ENCODE results near the gene HEYL.

The HEYL gene

DNA sequence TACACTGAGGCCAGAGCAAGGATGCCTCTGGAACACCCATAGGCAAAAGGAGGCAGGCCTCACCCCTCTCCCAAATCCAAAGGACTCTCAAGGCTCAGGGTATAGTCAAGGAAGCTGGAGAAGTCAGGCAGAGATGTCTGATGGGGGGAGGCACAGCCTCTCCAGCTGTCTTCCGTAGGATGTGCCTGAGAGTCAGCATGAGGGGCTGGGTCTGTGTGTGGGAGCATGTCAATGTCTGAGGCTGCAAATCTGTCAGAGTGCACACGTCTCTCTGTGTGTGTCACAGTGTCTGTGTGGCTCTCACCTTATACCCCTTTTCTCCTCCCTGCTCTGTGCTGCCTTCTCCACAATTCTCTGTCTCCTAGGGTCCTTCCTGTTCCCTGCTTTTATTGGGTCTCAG is 47.8 kb upstream of the HEYL start:
- H4K20me1 ChIP-seq (ENCODE audit: control insufficient read depth, insufficient read depth, low read depth, low read length) = no peaks in the 10 kb centered on the region
- TF ChIP-seq, protein P1, sequence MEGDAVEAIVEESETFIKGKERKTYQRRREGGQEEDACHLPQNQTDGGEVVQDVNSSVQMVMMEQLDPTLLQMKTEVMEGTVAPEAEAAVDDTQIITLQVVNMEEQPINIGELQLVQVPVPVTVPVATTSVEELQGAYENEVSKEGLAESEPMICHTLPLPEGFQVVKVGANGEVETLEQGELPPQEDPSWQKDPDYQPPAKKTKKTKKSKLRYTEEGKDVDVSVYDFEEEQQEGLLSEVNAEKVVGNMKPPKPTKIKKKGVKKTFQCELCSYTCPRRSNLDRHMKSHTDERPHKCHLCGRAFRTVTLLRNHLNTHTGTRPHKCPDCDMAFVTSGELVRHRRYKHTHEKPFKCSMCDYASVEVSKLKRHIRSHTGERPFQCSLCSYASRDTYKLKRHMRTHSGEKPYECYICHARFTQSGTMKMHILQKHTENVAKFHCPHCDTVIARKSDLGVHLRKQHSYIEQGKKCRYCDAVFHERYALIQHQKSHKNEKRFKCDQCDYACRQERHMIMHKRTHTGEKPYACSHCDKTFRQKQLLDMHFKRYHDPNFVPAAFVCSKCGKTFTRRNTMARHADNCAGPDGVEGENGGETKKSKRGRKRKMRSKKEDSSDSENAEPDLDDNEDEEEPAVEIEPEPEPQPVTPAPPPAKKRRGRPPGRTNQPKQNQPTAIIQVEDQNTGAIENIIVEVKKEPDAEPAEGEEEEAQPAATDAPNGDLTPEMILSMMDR (IDR thresholded peaks at IDR 0.05; ENCODE audit: low read depth, low read length, poor library complexity, severe bottlenecking) = no peak
- no peak for TF ChIP-seq EZH2phosphoT487 (IDR thresholded peaks at IDR 0.05; ENCODE audit: borderline replicate concordance, low read length)
- H3K79me2 ChIP-seq (ENCODE audit: control insufficient read depth, low read length) = no peaks in the 10 kb centered on the region
- no peak overlapping the region for H3K27ac ChIP-seq (ENCODE audit: low read depth, low read length)
- no peaks in the 10 kb centered on the region for H3K9me3 ChIP-seq (ENCODE audit: control insufficient read depth, insufficient read depth, low read length)
- H3K4me1 ChIP-seq (ENCODE audit: control insufficient read depth, low read length) = no peaks in the 10 kb centered on the region
- no peak overlapping the region for H3K4me2 ChIP-seq (ENCODE audit: low read length)
- no peaks in the 10 kb centered on the region for H3K9me2 ChIP-seq (replicated peaks; ENCODE audit: control insufficient read depth, low read length)
- no peaks in the 10 kb centered on the region for H3F3A ChIP-seq (ENCODE audit: control insufficient read depth, insufficient read depth)
- no peaks in the 10 kb centered on the region for H3K36me3 ChIP-seq (ENCODE audit: control insufficient read depth, low read length)
- no peak overlapping the region for H3K4me3 ChIP-seq (ENCODE audit: low read length)
- peaks cover 31% of the 10 kb centered on the region for H3K27me3 ChIP-seq (ENCODE audit: control insufficient read depth, low read length)

DNA sequence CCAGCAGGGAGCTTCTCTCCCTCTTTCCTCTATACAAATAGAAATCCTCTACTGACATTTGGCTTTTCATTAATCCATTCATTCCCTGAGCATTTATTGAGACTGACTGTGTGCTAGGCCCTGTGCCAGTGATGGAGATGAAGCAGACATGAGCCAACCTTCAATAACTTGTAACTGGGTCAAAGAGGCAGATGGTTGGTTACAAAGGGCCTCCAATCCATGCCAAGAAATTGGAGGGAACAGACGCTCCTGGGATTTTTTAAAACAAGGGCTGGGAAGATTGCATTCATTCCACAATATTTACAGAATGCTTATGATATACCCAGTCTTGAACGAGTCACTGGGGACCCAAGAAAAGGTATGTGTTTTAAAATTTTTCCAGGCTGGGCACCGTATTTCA is 45.6 kb upstream of the HEYL start:
- Histone ChIP-seq H3K36me3 (ENCODE audit: control insufficient read depth, low read length) (no peaks in the 10 kb centered on the region), H4K20me1 (ENCODE audit: control insufficient read depth, insufficient read depth, low read depth, low read length) (no peaks in the 10 kb centered on the region), H3K79me2 (ENCODE audit: control insufficient read depth, low read length) (no peaks in the 10 kb centered on the region), H3F3A (ENCODE audit: control insufficient read depth, insufficient read depth) (no peaks in the 10 kb centered on the region), H3K4me1 (ENCODE audit: control insufficient read depth, low read length) (peaks cover 4% of the 10 kb centered on the region; the same call in 1 of the 2 replicates), H3K4me3 (ENCODE audit: low read length) (no peak overlapping the region), H3K27me3 (ENCODE audit: control insufficient read depth, low read length) (peaks cover 41% of the 10 kb centered on the region), H3K9me2 (replicated peaks; ENCODE audit: control insufficient read depth, low read length) (no peaks in the 10 kb centered on the region), H3K4me2 (ENCODE audit: low read length) (no peak overlapping the region), H3K27ac (ENCODE audit: low read depth, low read length) (no peak overlapping the region), H3K9me3 (ENCODE audit: control insufficient read depth, insufficient read depth, low read length) (no peaks in the 10 kb centered on the region)
- TF ChIP-seq, protein P1 (IDR thresholded peaks at IDR 0.05; ENCODE audit: low read depth, low read length, poor library complexity, severe bottlenecking) = no peak
- no peak for TF ChIP-seq EZH2phosphoT487 (IDR thresholded peaks at IDR 0.05; ENCODE audit: borderline replicate concordance, low read length)

DNA sequence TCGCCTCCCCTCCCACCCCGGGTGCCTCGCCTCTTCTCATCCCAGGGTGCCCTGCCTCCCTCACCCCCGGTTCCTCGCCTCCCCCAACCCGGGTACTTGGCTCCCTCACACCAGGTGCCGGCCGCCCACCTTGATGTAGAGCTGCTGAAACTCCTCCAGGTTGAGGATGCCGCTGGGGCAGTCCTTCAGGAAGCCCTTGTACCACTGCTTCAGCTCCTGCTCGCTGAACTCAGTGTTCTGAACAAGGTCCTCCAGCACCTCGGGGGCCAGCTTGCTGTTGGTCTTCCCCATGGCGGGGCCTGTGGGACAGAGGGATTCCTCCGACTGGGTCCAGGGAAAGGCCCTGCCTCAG is 44.8 kb upstream of the HEYL start:
- Histone ChIP-seq H4K20me1 (ENCODE audit: control insufficient read depth, insufficient read depth, low read depth, low read length) (no peaks in the 10 kb centered on the region), H3K4me3 (ENCODE audit: low read length) (no peak overlapping the region), H3K27ac (ENCODE audit: low read depth, low read length) (no peak overlapping the region), H3K9me3 (ENCODE audit: control insufficient read depth, insufficient read depth, low read length) (no peaks in the 10 kb centered on the region), H3K4me2 (ENCODE audit: low read length) (no peak overlapping the region), H3K27me3 (ENCODE audit: control insufficient read depth, low read length) (peaks cover 48% of the 10 kb centered on the region), H3K9me2 (replicated peaks; ENCODE audit: control insufficient read depth, low read length) (no peaks in the 10 kb centered on the region), H3K36me3 (ENCODE audit: control insufficient read depth, low read length) (no peaks in the 10 kb centered on the region), H3F3A (ENCODE audit: control insufficient read depth, insufficient read depth) (no peaks in the 10 kb centered on the region), H3K79me2 (ENCODE audit: control insufficient read depth, low read length) (no peaks in the 10 kb centered on the region), H3K4me1 (ENCODE audit: control insufficient read depth, low read length) (peaks cover 4% of the 10 kb centered on the region; the same call in 1 of the 2 replicates)
- no peak for TF ChIP-seq EZH2phosphoT487 (IDR thresholded peaks at IDR 0.05; ENCODE audit: borderline replicate concordance, low read length)
- TF ChIP-seq, protein P1 (IDR thresholded peaks at IDR 0.05; ENCODE audit: low read depth, low read length, poor library complexity, severe bottlenecking) = no peak
